Epidermal melanocyte (primary cell): ENCODE results near the gene DNAJC3.

Experiments used
- DNase-seq: peaks from one replicate; pipeline ENCODE4 v3.0.0; 2011; ENCODE audit warnings: low spot score; ENCODE audit not compliant: insufficient read length

Gene DNAJC3

GRCh38 chr13:95834134-95834765 lies 157.3 kb downstream of the DNAJC3 start:
- DNase-seq = peak; percentile 60

DNA sequence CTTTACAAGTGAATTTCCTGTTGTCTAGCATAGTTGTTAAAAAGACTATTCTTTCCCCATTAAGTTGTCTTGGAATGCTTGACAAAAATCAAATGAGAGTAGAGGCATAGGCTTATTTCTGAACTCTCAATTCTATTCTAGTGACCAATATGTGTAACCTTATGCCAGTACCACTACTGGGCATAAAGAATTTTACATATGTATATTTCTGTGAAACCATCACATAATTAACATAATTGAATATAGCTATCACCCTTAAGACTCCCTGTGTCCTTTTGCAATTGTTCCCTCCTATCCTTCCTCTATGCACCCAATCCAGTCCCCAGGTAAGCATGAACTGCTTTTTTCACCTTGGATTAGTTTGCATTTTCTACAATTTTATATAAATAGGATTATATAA lies 165.0 kb downstream of the DNAJC3 start:
- no peak for DNase-seq

- DNase-seq = no peak
Measured at GRCh38 chr13:95842898-95843297, 166.0 kb downstream of the DNAJC3 start.
